GM10266 (cell line): ENCODE data around the gene DCLK2.

Experiments
- DNase-seq: peaks from one replicate; pipeline ENCODE4 v3.0.0; 2012; ENCODE audit errors: extremely low spot score
- CTCF ChIP-seq: IDR thresholded peaks from 2 replicates; pipeline ENCODE4 v1.5.1; 2012; ENCODE audit warnings: mild to moderate bottlenecking, low read depth; ENCODE audit not compliant: control insufficient read depth, insufficient read depth; ENCODE audit errors: missing control alignments

The DCLK2 gene

GRCh38 chr4:150055467-150055866, 22.8 kb upstream of the DCLK2 start:
- TF ChIP-seq CTCF, result no peak
- DNase-seq, result no peak

- DNase-seq, result no peak
- no peak for TF ChIP-seq CTCF
These were observed 21.7 kb upstream of the DCLK2 start for GRCh38 chr4:150056569-150056968.

- no peak for DNase-seq
- no peak for TF ChIP-seq CTCF
These were observed 17.0 kb upstream of the DCLK2 start for GRCh38 chr4:150061086-150061776.

- DNase-seq, result no peak
- TF ChIP-seq CTCF, result no peak
These were observed 15.1 kb upstream of the DCLK2 start for GRCh38 chr4:150063128-150063527.

- TF ChIP-seq CTCF, result no peak
These were observed 12.5 kb upstream of the DCLK2 start for GRCh38 chr4:150065740-150066139.

GRCh38 chr4:150067859-150068258, 10.4 kb upstream of the DCLK2 start:
- no peak for DNase-seq
- no peak for TF ChIP-seq CTCF

More at GRCh38 chr4:150065740-150066139, 12.5 kb upstream of the DCLK2 start:
- DNase-seq, result no peak

GRCh38 chr4:150068300-150068960, 9.8 kb upstream of the DCLK2 start:
- no peak for TF ChIP-seq CTCF
- DNase-seq, result no peak
